Activated naive CD4-positive, alpha-beta T cell treated with anti-CD3 and anti-CD28 coated beads for 36 hours (primary cell): ENCODE data around the gene LEPR. TPM values are rescaled to one million over a fixed set of nuclear protein-coding genes. Genes with fewer than 3 reads are reported as not detected.
A peak's percentile ranks its signal among the peaks of the same experiment; 100 is the strongest.

Source experiments
- CTCF ChIA-PET: fragments of 350-600 bp; sonication (Branson Sonifier 250); formaldehyde crosslinking; loops from one replicate; lab custom pipeline; 2021; ENCODE audit warnings: antibody characterized with exemption; lab: Charles Lee
- DNase-seq: peaks from one replicate; pipeline ENCODE4 v3.0.0-alpha.2; 2020
- H3K27ac Mint-ChIP-seq: one replicate; pipeline ENCODE4 v1.8.0; 2021; ENCODE audit warnings: mild to moderate bottlenecking, mixed read lengths
- H3K27me3 Mint-ChIP-seq: one replicate; pipeline ENCODE4 v1.8.0; 2021; ENCODE audit warnings: low read depth, mixed read lengths
- H3K36me3 Mint-ChIP-seq: one replicate; pipeline ENCODE4 v1.8.0; 2021; ENCODE audit warnings: low read depth, mixed read lengths
- H3K4me1 Mint-ChIP-seq: one replicate; pipeline ENCODE4 v1.8.0; 2021; ENCODE audit warnings: low read depth, mixed read lengths
- H3K4me3 Mint-ChIP-seq: one replicate; pipeline ENCODE4 v1.8.0; 2021; ENCODE audit warnings: mild to moderate bottlenecking, moderate library complexity, mixed read lengths
- H3K9me3 Mint-ChIP-seq: one replicate; pipeline ENCODE4 v1.8.0; 2021; ENCODE audit warnings: mixed read lengths
- intact Hi-C: fragments of 100-400 bp; cut with micrococcal nuclease; formaldehyde crosslinking; loops from one replicate; pipeline ENCODE4 v1.15.1; 2023
- total RNA-seq, 2 experiments: library from RNA; stranded (reverse); gene quantifications; one replicate each; pipeline ENCODE4 v1.2.3, GENCODE V29; 2021

Gene LEPR
- total RNA-seq, 2 experiments from 2014 or later, result 2.0 to 2.5 TPM

- H3K4me3 Mint-ChIP-seq, result no peak overlapping the region
- no peaks in the 10 kb centered on the region for H3K36me3 Mint-ChIP-seq
- CTCF ChIA-PET, result interaction anchor here (2.3 kb wide), 1 partner anchor 14 kb away, joined by 9 read pairs; no protein-coding TSS in a partner anchor
Measured at GRCh38 chr1:65416767-65417166, 3.7 kb upstream of the LEPR start.

GRCh38 chr1:65417729-65418128 lies 2.7 kb upstream of the LEPR start:
- no peak overlapping the region for H3K27ac Mint-ChIP-seq
- intact Hi-C loops, result no loop called here
- DNase-seq, result no peak
- no peak overlapping the region for H3K4me3 Mint-ChIP-seq
- no peaks in the 10 kb centered on the region for H3K27me3 Mint-ChIP-seq
- CTCF ChIA-PET, result interaction anchor here (2.3 kb wide), 1 partner anchor 13 kb away, joined by 9 read pairs; no protein-coding TSS in a partner anchor
- peaks cover 10% of the 10 kb centered on the region for H3K4me1 Mint-ChIP-seq
- H3K9me3 Mint-ChIP-seq, result no peaks in the 10 kb centered on the region
- H3K36me3 Mint-ChIP-seq, result no peaks in the 10 kb centered on the region

More at GRCh38 chr1:65416767-65417166, 3.7 kb upstream of the LEPR start:
- Mint-ChIP-seq H3K27me3 (no peaks in the 10 kb centered on the region), H3K27ac (no peak overlapping the region), H3K9me3 (no peaks in the 10 kb centered on the region), H3K4me1 (peaks cover 10% of the 10 kb centered on the region)
- no peak for DNase-seq
- intact Hi-C loops, result no loop called here

GRCh38 chr1:65418522-65419185 lies 1.8 kb upstream of the LEPR start:
- no peaks in the 10 kb centered on the region for H3K36me3 Mint-ChIP-seq
- no peak overlapping the region for H3K4me3 Mint-ChIP-seq
- CTCF ChIA-PET, result interaction anchor here (1.7 to 2.3 kb wide), 2 partner anchors 12 kb away, joined by 9 read pairs; no protein-coding TSS in a partner anchor
- intact Hi-C loops, result no loop called here
- peaks cover 10% of the 10 kb centered on the region for H3K4me1 Mint-ChIP-seq
- no peak overlapping the region for H3K27ac Mint-ChIP-seq
- no peaks in the 10 kb centered on the region for H3K27me3 Mint-ChIP-seq
- no peak for DNase-seq
- no peaks in the 10 kb centered on the region for H3K9me3 Mint-ChIP-seq

- Mint-ChIP-seq H3K27ac (peak overlapping the region; percentile 89), H3K27me3 (no peaks in the 10 kb centered on the region), H3K4me1 (peaks cover 20% of the 10 kb centered on the region), H3K9me3 (no peaks in the 10 kb centered on the region), H3K36me3 (peaks cover 4% of the 10 kb centered on the region), H3K4me3 (no peak overlapping the region)
- CTCF ChIA-PET, result interaction anchor here (0.6 to 1.7 kb wide), 4 partner anchors 11 to 204 kb away, joined by 3 to 9 read pairs (median 4); no protein-coding TSS in a partner anchor
- intact Hi-C loops, result loop anchor here (1.0 to 5.0 kb wide), 16 partner anchors 27 to 1898 kb away; partner anchors contain the start of genes AK4, EFCAB7 and ITGB3BP
- DNase-seq, result peak; percentile 99
Measured at GRCh38 chr1:65419681-65420589, 533 bp upstream of the LEPR start.

GRCh38 chr1:65421351-65422025 lies 1.0 kb downstream of the LEPR start:
- Mint-ChIP-seq H3K9me3 (no peaks in the 10 kb centered on the region), H3K27ac (no peak overlapping the region), H3K4me1 (peaks cover 20% of the 10 kb centered on the region), H3K27me3 (no peaks in the 10 kb centered on the region), H3K4me3 (no peak overlapping the region), H3K36me3 (peaks cover 19% of the 10 kb centered on the region)
- CTCF ChIA-PET, result interaction anchor here (0.7 kb wide), 1 partner anchor 38 kb away, joined by 3 read pairs; no protein-coding TSS in a partner anchor
- DNase-seq, result no peak
- intact Hi-C loops, result loop anchor here (2.0 to 5.0 kb wide), 10 partner anchors 273 to 1899 kb away; partner anchors contain the start of genes AK4, EFCAB7 and ITGB3BP

GRCh38 chr1:65422241-65423203 lies 2.1 kb downstream of the LEPR start:
- CTCF ChIA-PET, result no interaction called here
- Mint-ChIP-seq H3K27ac (no peak overlapping the region), H3K27me3 (no peaks in the 10 kb centered on the region), H3K9me3 (no peaks in the 10 kb centered on the region), H3K4me1 (peaks cover 20% of the 10 kb centered on the region), H3K4me3 (no peak overlapping the region), H3K36me3 (peaks cover 20% of the 10 kb centered on the region)
- intact Hi-C loops, result loop anchor here (5.0 kb wide), 7 partner anchors 595 to 1900 kb away; partner anchors contain the start of genes EFCAB7 and ITGB3BP
- no peak for DNase-seq

- Mint-ChIP-seq H3K4me1 (peaks cover 18% of the 10 kb centered on the region), H3K9me3 (no peaks in the 10 kb centered on the region), H3K4me3 (no peak overlapping the region), H3K27ac (no peak overlapping the region), H3K36me3 (peaks cover 22% of the 10 kb centered on the region), H3K27me3 (no peaks in the 10 kb centered on the region)
- CTCF ChIA-PET, result interaction anchor here (0.6 kb wide), 1 partner anchor 364 kb away, joined by 5 read pairs; no protein-coding TSS in a partner anchor
- DNase-seq, result peak; percentile 45
- intact Hi-C loops, result loop anchor here (1.0 to 5.0 kb wide), 9 partner anchors 31 to 1902 kb away; partner anchors contain the start of genes EFCAB7 and ITGB3BP
Measured at GRCh38 chr1:65423884-65424572, 3.6 kb downstream of the LEPR start.

- Mint-ChIP-seq H3K9me3 (no peaks in the 10 kb centered on the region), H3K27me3 (no peaks in the 10 kb centered on the region), H3K36me3 (peaks cover 23% of the 10 kb centered on the region), H3K4me1 (peaks cover 14% of the 10 kb centered on the region), H3K4me3 (no peak overlapping the region), H3K27ac (no peak overlapping the region)
- no peak for DNase-seq
- intact Hi-C loops, result loop anchor here (1.0 to 5.0 kb wide), 9 partner anchors 31 to 1902 kb away; partner anchors contain the start of genes EFCAB7 and ITGB3BP
- CTCF ChIA-PET, result no interaction called here
Measured at GRCh38 chr1:65424573-65424889, 4.1 kb downstream of the LEPR start.

- Mint-ChIP-seq H3K27ac (no peak overlapping the region), H3K27me3 (no peaks in the 10 kb centered on the region), H3K36me3 (peaks cover 23% of the 10 kb centered on the region), H3K9me3 (no peaks in the 10 kb centered on the region), H3K4me3 (no peak overlapping the region), H3K4me1 (peaks cover 11% of the 10 kb centered on the region)
- CTCF ChIA-PET, result no interaction called here
- DNase-seq, result no peak
- intact Hi-C loops, result no loop called here
Measured at GRCh38 chr1:65425006-65425405, 4.5 kb downstream of the LEPR start.

GRCh38 chr1:65425697-65426096 lies 5.2 kb downstream of the LEPR start:
- Mint-ChIP-seq H3K27ac (no peak overlapping the region), H3K4me3 (no peak overlapping the region), H3K36me3 (peaks cover 23% of the 10 kb centered on the region), H3K27me3 (no peaks in the 10 kb centered on the region), H3K4me1 (peaks cover 11% of the 10 kb centered on the region), H3K9me3 (no peaks in the 10 kb centered on the region)
- CTCF ChIA-PET, result no interaction called here
- no peak for DNase-seq
- intact Hi-C loops, result no loop called here
